HG03378 (cell line): ENCODE measurements around the gene GPC4.
"Not testable (repeated sequence)": the region's sequence is repeated elsewhere in the genome, so short reads cannot be mapped to it uniquely, and the experiment has no call there.

Experiments used
- ATAC-seq: cut with Tn5 transposase; IDR thresholded peaks from one replicate; pipeline ENCODE4 v1.9.1; 2021; ENCODE audit warnings: mild to moderate bottlenecking, moderate library complexity; ENCODE audit not compliant: unreplicated experiment

The GPC4 gene

GRCh38 chrX:133369065-133369464 is 46.2 kb downstream of the GPC4 start:
- ATAC-seq: no peak

- ATAC-seq: no peak
These were observed 48.6 kb downstream of the GPC4 start for GRCh38 chrX:133366735-133367134.

- no peak for ATAC-seq
These were observed 49.2 kb downstream of the GPC4 start for GRCh38 chrX:133365871-133366611.

GRCh38 chrX:133364865-133365264 is 50.4 kb downstream of the GPC4 start:
- ATAC-seq: no peak

GRCh38 chrX:133364196-133364595 is 51.1 kb downstream of the GPC4 start:
- ATAC-seq: no peak

- ATAC-seq: no peak
These were observed 52.8 kb downstream of the GPC4 start for GRCh38 chrX:133362538-133362937.

- no peak for ATAC-seq
These were observed 55.8 kb downstream of the GPC4 start for GRCh38 chrX:133359466-133359865.

GRCh38 chrX:133353233-133353632 is 62.1 kb downstream of the GPC4 start:
- ATAC-seq: no peak

- ATAC-seq: no peak
These were observed 64.5 kb downstream of the GPC4 start for GRCh38 chrX:133350751-133351150.

GRCh38 chrX:133346026-133346425 is 69.3 kb downstream of the GPC4 start:
- no peak for ATAC-seq

- no peak for ATAC-seq
These were observed 75.7 kb downstream of the GPC4 start for GRCh38 chrX:133339566-133339965.

- ATAC-seq: no peak
These were observed 78.0 kb downstream of the GPC4 start for GRCh38 chrX:133337250-133337649.

GRCh38 chrX:133335027-133335426 is 80.3 kb downstream of the GPC4 start:
- ATAC-seq: no peak

- ATAC-seq: no peak
These were observed 82.0 kb downstream of the GPC4 start for GRCh38 chrX:133333154-133333750.

- ATAC-seq: no peak
These were observed 82.6 kb downstream of the GPC4 start for GRCh38 chrX:133332737-133333136.

GRCh38 chrX:133330956-133331355 is 84.3 kb downstream of the GPC4 start:
- ATAC-seq: no peak

- no peak for ATAC-seq
These were observed 89.9 kb downstream of the GPC4 start for GRCh38 chrX:133325422-133325821.

GRCh38 chrX:133323431-133323830 is 91.9 kb downstream of the GPC4 start:
- no peak for ATAC-seq

- not testable (repeated sequence) for ATAC-seq
These were observed 93.0 kb downstream of the GPC4 start for GRCh38 chrX:133322269-133322668.

GRCh38 chrX:133321451-133321850 is 93.8 kb downstream of the GPC4 start:
- no peak for ATAC-seq

- no peak for ATAC-seq
These were observed 101.0 kb downstream of the GPC4 start for GRCh38 chrX:133314281-133314680.

GRCh38 chrX:133308499-133308897 is 106.8 kb downstream of the GPC4 start:
- no peak for ATAC-seq
